ENCODE measurements around the gene PTPRD. TPM values are rescaled to one million over a fixed set of nuclear protein-coding genes. Genes with fewer than 3 reads are reported as not detected.

PTPRD gene
- total RNA-seq, 1 donor from 2014 or later: 532 TPM

DNA sequence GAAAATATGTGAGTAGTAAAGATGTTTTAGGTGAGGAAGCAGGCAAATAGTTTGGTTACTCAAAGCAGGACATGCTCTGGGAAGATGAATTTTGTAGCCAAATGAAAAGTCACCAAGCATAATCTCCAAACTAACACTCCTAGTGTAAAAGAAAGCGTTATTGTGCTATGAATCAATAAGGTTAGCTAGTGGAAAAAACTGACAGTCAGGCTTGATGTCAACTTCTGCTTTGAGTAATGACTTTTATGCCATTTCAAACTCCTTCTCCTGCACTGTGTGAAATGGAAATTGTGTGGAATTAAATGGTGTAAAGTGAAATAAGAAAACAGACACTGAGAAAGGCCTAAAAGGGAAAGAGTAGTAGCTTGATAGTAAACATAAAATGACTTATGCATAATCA is 2176.0 kb downstream of the PTPRD start:
- Mint-ChIP-seq H3K9me3 (ENCODE audit: unreplicated experiment) (peaks cover 3% of the 10 kb centered on the region), H3K27ac (ENCODE audit: unreplicated experiment) (no peak overlapping the region), H3K4me3 (ENCODE audit: unreplicated experiment) (no peak overlapping the region), H3K27me3 (ENCODE audit: unreplicated experiment) (no peaks in the 10 kb centered on the region), H3K4me1 (ENCODE audit: low read depth, unreplicated experiment) (peaks cover 10% of the 10 kb centered on the region), H3K36me3 (ENCODE audit: unreplicated experiment) (no peaks in the 10 kb centered on the region)
- TF ChIP-seq, protein P1, sequence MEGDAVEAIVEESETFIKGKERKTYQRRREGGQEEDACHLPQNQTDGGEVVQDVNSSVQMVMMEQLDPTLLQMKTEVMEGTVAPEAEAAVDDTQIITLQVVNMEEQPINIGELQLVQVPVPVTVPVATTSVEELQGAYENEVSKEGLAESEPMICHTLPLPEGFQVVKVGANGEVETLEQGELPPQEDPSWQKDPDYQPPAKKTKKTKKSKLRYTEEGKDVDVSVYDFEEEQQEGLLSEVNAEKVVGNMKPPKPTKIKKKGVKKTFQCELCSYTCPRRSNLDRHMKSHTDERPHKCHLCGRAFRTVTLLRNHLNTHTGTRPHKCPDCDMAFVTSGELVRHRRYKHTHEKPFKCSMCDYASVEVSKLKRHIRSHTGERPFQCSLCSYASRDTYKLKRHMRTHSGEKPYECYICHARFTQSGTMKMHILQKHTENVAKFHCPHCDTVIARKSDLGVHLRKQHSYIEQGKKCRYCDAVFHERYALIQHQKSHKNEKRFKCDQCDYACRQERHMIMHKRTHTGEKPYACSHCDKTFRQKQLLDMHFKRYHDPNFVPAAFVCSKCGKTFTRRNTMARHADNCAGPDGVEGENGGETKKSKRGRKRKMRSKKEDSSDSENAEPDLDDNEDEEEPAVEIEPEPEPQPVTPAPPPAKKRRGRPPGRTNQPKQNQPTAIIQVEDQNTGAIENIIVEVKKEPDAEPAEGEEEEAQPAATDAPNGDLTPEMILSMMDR (IDR thresholded peaks at IDR 0.05; ENCODE audit: partially characterized antibody, unreplicated experiment): no peak
- DNase-seq: no peak

DNA sequence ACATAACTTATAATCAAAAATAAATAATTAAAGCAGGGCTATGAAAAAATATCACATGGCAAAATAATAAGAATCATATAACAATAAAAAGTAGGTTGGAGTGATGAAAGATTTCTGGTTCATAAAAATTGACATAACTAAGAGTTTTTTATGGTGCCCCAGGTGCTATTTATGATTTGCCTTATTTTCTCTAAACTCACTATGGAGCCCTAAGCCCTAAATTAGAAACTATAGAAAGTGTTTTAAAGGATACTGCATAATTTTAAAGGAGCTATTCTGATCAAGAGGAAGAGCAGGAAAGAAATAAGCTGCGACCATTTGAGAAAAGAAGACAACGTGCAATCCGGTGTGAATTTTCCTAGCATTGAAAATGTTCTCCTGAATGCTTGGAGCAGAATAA is 2178.2 kb downstream of the PTPRD start:
- Mint-ChIP-seq H3K9me3 (ENCODE audit: unreplicated experiment) (peaks cover 2% of the 10 kb centered on the region), H3K36me3 (ENCODE audit: unreplicated experiment) (no peaks in the 10 kb centered on the region), H3K4me1 (ENCODE audit: low read depth, unreplicated experiment) (peaks cover 10% of the 10 kb centered on the region), H3K27me3 (ENCODE audit: unreplicated experiment) (no peaks in the 10 kb centered on the region), H3K4me3 (ENCODE audit: unreplicated experiment) (no peak overlapping the region), H3K27ac (ENCODE audit: unreplicated experiment) (no peak overlapping the region)
- TF ChIP-seq, protein P1 (IDR thresholded peaks at IDR 0.05; ENCODE audit: partially characterized antibody, unreplicated experiment): no peak
- DNase-seq: no peak

DNA sequence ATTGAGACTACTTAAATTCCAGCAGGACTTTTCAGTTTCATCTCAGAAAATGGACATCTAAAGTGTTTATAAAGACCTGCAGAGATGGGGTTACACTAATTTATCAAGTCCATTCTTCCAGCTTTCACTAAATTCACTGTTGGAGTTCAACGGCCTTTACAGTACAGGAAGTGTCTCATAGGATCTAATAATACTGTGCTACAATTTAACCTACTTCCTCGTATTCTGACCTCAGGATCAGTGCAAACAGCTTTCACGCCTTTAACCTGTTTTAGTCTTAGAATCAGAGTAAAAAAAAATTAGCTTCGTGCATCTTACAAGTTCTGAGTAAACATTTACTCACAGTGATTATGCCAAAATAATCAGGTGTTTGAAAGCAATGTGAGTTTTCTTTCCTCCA is 2180.6 kb downstream of the PTPRD start:
- TF ChIP-seq, protein P1 (IDR thresholded peaks at IDR 0.05; ENCODE audit: partially characterized antibody, unreplicated experiment): no peak
- peaks cover 1% of the 10 kb centered on the region for H3K27me3 Mint-ChIP-seq (ENCODE audit: unreplicated experiment)
- no peak overlapping the region for H3K27ac Mint-ChIP-seq (ENCODE audit: unreplicated experiment)
- peaks cover under 1% of the 10 kb centered on the region for H3K4me1 Mint-ChIP-seq (ENCODE audit: low read depth, unreplicated experiment)
- peaks cover 6% of the 10 kb centered on the region for H3K9me3 Mint-ChIP-seq (ENCODE audit: unreplicated experiment)
- DNase-seq: no peak
- H3K36me3 Mint-ChIP-seq (ENCODE audit: unreplicated experiment): peaks cover 8% of the 10 kb centered on the region
- H3K4me3 Mint-ChIP-seq (ENCODE audit: unreplicated experiment): no peak overlapping the region

DNA sequence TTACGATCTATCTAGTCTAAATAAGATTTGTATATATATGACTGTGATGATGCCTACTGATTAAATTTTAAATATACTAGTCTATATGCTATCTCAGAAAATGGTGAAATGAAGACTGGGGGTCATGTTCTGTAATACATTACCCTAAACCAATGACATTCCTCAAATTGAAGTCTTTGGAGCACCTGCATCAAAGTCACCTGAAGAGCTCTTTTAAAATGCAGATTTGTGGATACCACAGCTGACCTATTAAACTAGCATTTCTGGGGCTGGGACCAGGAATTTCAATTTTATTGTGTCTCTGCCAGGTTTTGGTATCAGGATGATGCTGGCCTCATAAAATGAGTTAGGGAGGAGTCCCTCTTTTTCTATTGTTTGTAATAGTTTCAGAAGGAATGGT is 2181.3 kb downstream of the PTPRD start:
- H3K36me3 Mint-ChIP-seq (ENCODE audit: unreplicated experiment): peaks cover 10% of the 10 kb centered on the region
- peaks cover 6% of the 10 kb centered on the region for H3K9me3 Mint-ChIP-seq (ENCODE audit: unreplicated experiment)
- peaks cover 1% of the 10 kb centered on the region for H3K27me3 Mint-ChIP-seq (ENCODE audit: unreplicated experiment)
- no peaks in the 10 kb centered on the region for H3K4me1 Mint-ChIP-seq (ENCODE audit: low read depth, unreplicated experiment)
- TF ChIP-seq, protein P1 (IDR thresholded peaks at IDR 0.05; ENCODE audit: partially characterized antibody, unreplicated experiment): no peak
- H3K4me3 Mint-ChIP-seq (ENCODE audit: unreplicated experiment): no peak overlapping the region
- H3K27ac Mint-ChIP-seq (ENCODE audit: unreplicated experiment): no peak overlapping the region
- DNase-seq: no peak

DNA sequence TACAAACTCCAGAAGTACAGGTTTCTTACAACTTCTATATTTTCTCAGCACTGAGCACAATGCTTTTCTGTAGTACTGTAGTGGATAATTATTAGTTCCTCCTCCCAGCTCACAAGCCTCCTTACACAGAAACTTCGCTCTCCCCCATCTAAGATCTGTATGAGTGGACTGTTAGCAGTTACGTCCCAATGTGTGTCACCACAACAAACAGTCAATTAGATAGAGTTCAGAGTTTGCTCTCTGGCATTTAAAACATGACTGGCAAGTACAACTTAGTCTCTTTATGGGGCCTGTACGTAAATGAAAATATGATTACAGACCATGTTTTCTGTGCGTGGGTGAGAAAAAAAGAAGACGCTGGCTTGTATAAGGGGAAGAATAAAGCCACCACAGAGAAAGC is 2181.9 kb downstream of the PTPRD start:
- no peak overlapping the region for H3K4me3 Mint-ChIP-seq (ENCODE audit: unreplicated experiment)
- H3K27ac Mint-ChIP-seq (ENCODE audit: unreplicated experiment): no peak overlapping the region
- DNase-seq: no peak
- peaks cover 1% of the 10 kb centered on the region for H3K27me3 Mint-ChIP-seq (ENCODE audit: unreplicated experiment)
- H3K36me3 Mint-ChIP-seq (ENCODE audit: unreplicated experiment): peaks cover 10% of the 10 kb centered on the region
- no peaks in the 10 kb centered on the region for H3K4me1 Mint-ChIP-seq (ENCODE audit: low read depth, unreplicated experiment)
- peaks cover 6% of the 10 kb centered on the region for H3K9me3 Mint-ChIP-seq (ENCODE audit: unreplicated experiment)
- TF ChIP-seq, protein P1 (IDR thresholded peaks at IDR 0.05; ENCODE audit: partially characterized antibody, unreplicated experiment): no peak
